DMS 273 (cell line): ENCODE results near the gene IL34.
"Not testable (repeated sequence)": the region's sequence is repeated elsewhere in the genome, so short reads cannot be mapped to it uniquely, and the experiment has no call there.

ENCODE experiments used
- DNase-seq: peaks from one replicate; lab custom pipeline; 2025; ENCODE audit not compliant: unreplicated experiment; lab: John Stamatoyannopoulos, UW

Gene IL34

DNA sequence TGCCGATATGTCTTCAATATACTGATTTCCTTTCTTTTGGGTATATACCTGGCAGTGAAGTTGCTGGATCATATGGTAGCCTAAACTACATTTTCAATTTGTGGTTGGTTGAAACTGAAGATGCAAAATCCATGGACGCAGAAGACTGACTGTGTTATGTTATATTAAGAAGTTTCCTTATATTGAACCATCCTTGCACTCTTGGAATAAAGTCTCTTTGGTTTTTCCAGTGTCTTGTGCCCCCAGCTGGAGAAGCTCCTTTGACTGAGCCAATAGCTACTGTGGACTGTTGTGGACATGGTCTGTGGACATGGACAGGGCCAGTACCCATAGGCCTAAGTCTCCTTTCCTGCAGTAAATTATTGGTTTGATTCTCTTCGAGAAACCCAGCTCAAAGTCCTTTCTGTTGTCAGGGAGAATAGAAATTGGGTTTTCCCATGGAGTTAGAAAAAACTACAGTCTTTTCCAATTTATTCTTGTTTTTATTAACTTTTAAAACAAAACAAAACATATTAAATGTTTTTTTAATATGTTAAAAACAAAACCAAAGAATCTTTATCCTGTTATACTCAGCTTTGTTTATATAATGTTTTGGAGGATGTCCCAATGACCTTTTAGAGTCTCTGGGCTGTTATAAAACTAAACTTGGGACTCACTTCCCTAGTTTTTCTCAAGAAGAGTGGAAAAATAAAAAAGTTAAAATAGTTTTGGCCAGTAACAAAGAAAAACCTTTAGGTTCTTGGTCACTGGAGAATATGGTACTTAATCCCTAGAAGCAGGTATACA, 15.2 kb upstream of the IL34 start:
- DNase-seq: no peak

DNA sequence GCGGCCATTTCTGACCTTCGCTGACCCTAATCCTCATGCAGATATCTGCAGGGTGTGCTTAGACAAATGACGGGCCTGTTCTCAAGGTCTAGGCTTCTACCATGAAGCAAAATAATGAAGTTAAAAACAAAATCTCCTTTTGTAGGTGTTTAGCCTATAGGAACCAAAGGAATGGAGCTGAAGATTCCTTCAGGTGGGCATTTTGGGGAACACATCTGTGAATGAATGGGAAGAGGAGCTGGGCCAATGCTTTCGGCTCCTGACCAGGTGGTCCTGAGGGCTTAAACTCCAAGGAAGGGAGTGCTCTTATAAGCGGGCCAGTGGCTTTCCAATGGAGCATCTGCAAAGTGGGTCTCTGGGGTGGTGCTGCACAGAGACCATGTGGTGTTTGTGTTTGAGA, 14.1 kb upstream of the IL34 start:
- no peak for DNase-seq

GRCh38 chr16:70633617-70634016, 12.7 kb upstream of the IL34 start:
- not testable (repeated sequence) for DNase-seq

GRCh38 chr16:70634861-70635260, 11.5 kb upstream of the IL34 start:
- DNase-seq: no peak

DNA sequence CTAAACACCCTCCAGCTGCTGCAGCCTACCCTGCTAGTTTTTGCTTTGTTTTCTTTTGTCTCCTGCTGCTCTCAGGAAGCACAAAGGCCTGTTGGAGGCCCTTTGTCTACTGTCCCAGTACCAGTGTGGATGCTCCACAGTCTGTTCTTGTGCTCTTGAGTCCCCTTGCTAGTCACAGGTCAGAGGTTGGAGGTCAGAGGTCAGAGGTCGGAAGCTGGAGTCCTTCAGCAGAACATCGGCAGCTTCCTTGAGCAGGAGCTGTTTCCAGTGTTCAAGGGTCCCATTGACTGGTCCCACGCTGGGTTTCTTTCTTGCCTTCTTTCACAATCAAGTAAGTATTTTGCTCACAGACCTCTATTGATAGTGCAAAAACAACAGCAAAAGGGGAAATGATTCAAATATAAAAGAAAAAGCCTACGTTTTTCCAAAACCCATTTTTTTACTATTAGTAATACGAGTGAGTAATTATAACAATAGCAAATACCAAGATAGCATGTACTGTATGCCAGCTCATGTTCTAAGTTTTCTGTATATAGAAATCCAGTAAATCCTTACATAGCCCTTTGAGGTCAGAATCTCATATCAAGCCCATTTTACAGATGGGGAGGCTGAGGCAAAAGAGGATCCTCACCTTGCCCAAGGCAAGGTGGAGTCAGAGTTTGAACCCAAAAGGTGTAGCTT, 10.9 kb upstream of the IL34 start:
- DNase-seq: no peak

DNA sequence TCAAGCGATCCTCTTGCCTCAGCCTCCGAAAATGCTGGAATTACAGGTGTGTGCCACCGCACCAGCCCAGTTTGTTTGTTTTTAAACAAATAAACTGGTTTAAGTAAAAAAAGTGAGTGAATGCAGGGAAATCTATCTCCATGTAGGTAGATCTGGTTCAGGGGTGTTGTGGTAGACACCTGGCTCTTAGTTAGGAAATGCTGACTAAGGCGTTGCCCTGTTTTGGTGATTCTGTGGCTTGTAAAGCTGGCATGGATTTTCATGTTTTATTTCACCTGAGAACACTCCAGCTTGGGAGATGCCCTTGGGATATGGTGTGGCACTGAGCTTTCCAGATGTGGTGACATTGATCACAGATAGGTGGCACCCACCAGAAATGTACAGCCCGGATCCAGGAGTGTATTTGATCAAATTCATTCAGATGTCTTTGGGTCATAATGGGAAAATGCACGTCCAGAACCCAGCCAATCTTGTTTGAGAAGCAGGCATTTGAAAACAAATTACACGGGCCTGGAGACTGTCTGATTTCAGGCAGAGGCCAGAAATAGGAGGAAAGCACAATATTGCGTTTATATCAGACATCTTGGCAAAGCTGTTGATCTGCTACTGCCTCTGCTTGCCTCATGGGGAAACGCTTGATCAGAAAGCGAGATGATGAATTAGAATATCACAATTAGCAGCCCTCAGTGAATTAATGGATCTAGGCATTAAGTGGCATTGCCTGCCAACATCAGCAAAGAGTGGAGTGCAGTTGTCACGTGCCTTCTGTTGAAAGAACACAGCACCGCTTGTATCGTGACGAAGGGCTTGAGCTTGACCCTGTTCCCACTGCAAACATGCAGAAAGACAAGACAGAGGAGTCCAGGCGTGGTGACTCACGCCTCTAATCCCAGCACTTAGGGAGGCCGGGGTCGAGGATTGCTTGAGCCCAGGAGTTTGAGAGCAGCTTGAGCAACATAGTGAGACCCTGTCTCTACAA, 7.3 kb upstream of the IL34 start:
- no peak for DNase-seq

DNA sequence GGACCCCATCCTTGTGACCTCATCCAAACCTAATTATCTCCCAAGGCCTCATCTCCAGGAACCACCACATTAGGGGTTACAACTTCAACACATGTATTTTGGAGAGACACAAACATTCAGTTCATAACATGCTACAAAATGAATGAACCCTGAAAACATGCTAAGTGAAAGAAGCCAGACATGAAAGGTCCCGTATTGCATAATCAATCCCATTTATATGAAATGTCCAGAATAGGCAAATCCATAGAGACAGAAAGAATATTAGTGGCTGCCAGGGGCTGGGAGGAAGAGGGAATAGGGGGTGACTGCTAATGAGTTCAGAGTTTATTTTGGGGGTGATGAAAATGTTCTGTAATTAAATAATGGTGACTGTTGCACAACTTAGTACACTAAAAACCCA, 3.7 kb upstream of the IL34 start:
- DNase-seq: no peak

- DNase-seq: not testable (repeated sequence)
Measured at GRCh38 chr16:70643264-70643663, 3.1 kb upstream of the IL34 start.

- no peak for DNase-seq
Measured at GRCh38 chr16:70644763-70645597, 1.4 kb upstream of the IL34 start.

DNA sequence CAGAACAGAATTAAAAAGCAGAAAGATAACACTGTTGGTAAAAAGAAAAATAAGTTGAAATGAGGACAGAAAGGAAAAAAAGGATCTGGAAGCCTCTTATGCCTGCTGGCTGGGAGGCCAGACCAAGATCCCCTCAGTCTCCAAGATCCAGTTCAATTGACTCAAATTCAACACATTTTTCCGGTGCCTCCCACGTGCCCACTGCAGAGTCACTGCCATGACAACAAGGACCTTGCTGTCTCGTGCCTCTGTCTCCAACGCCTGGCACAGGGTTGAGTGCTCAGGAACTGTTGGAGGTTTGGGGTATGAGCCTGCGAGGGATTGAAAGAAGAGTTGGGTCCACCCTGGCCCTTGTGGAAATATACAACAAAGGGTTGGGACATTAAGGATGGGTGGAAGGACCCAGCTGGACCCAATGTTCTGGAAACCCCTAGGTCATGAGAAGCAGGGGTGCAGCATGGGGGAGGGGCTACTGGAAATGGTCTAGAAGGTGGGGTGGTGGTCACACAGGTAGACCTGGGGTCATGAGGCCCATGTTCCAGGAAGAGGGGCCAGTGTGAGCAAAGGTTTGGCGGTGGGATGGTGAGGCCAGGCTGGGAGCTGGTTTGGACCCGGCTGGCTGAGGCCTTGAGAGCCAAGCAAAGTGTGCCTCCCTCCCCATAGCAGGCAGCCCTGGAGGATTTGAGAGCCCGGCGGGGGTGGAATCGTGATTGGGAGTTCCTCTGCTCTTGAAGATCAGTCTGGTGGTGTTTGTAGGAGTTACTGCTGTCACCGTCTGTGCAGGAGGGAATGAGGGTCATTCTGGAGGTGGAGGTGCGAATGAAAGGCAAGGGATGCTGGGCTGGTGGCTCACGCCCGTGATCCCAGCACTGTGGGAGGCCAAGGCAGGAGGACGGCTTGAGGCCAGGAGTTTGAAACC, 1.3 kb downstream of the IL34 start:
- no peak for DNase-seq

GRCh38 chr16:70648606-70649005, 2.2 kb downstream of the IL34 start:
- DNase-seq: no peak

DNA sequence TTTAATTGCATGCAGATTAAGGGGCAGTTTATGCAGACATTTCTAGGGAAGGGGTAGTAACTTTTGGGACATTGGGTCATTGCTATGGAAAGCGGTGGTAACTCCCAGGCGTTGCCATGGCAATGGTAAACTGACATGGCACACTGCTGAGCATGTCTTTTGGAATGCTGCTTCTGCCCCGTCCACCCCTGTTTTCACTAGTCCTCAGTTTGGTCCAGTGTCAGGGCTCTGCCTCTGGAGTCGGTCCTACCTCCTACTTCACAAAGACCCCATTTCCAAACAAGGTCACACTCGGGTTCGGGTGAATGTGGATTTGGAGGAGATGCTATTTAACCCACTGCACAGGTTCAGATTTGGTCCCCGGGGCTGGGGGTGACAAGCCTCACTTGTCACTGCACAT, 2.9 kb downstream of the IL34 start:
- DNase-seq: no peak

- no peak for DNase-seq
Measured at GRCh38 chr16:70650216-70650615, 3.9 kb downstream of the IL34 start.

- no peak for DNase-seq
Measured at GRCh38 chr16:70651524-70651923, 5.2 kb downstream of the IL34 start.

DNA sequence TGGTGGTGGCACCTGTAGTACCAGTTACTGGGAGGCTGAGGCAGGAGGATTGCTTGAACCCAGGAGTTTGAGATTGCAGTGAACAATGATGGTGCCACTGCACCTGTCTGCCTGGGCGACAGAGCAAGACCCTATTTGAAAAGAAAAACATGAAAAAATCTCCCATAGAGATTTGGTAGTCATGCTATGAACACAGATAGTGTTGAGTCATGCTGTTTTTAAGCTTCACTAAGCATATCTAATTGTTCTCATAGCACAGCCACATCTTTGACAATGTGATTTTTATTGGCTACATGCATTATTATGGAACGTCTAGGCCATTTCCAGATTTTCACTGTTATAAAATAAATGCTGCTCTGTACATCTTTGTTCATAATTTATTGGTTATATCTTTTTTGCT, 6.0 kb downstream of the IL34 start:
- no peak for DNase-seq

DNA sequence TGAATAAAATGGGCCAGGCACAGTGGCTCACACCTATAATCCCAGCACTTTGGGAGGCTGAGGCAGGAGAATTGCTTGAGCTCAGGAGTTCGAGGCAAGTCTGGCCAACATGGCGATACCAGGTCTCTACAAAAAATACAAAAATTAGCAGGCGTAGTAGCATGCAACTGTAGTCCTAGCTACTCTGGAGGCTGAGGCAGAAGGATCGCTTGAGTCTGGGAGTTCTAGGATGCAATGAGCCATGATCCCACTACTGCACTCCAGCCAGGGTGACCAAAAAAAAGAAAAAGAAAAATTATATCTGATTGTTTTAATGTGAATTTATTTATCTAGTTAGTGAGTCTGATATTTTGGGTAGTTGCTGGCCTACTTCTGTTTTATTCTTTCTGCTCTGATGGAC, 7.0 kb downstream of the IL34 start:
- no peak for DNase-seq

- peak; percentile 87 for DNase-seq
Measured at GRCh38 chr16:70653809-70654771, 7.7 kb downstream of the IL34 start.

- DNase-seq: no peak
Measured at GRCh38 chr16:70656065-70656711, 9.8 kb downstream of the IL34 start.
